HG02678 (cell line): ENCODE data around the gene GOLGA5.

Source experiments
- ATAC-seq: cut with Tn5 transposase; IDR thresholded peaks from one replicate; pipeline ENCODE4 v1.9.1; 2021; ENCODE audit warnings: mild to moderate bottlenecking, moderate library complexity; ENCODE audit not compliant: unreplicated experiment

Gene GOLGA5

GRCh38 chr14:92874962-92875661 is 81.0 kb downstream of the GOLGA5 start:
- no peak for ATAC-seq

- no peak for ATAC-seq
These were observed 83.8 kb downstream of the GOLGA5 start for GRCh38 chr14:92877757-92878431.

- ATAC-seq = no peak
These were observed 86.2 kb downstream of the GOLGA5 start for GRCh38 chr14:92880351-92880750.

- ATAC-seq = no peak
These were observed 86.7 kb downstream of the GOLGA5 start for GRCh38 chr14:92880851-92881250.

- ATAC-seq = no peak
These were observed 89.0 kb downstream of the GOLGA5 start for GRCh38 chr14:92883066-92883465.

- ATAC-seq = no peak
These were observed 90.3 kb downstream of the GOLGA5 start for GRCh38 chr14:92884410-92884809.

GRCh38 chr14:92885279-92886061 is 91.4 kb downstream of the GOLGA5 start:
- ATAC-seq = no peak

- no peak for ATAC-seq
These were observed 92.2 kb downstream of the GOLGA5 start for GRCh38 chr14:92886337-92886736.

- ATAC-seq = no peak
These were observed 93.1 kb downstream of the GOLGA5 start for GRCh38 chr14:92887157-92887556.

GRCh38 chr14:92888896-92889295 is 94.8 kb downstream of the GOLGA5 start:
- no peak for ATAC-seq
